Coronary artery (tissue), 2 donors: Measurements from ENCODE around the gene SLC25A29.
"Not testable (repeated sequence)": the region's sequence is repeated elsewhere in the genome, so short reads cannot be mapped to it uniquely, and the experiment has no call there.

ENCODE experiments used
- DNase-seq: peaks from one replicate; pipeline ENCODE4 v3.0.0-alpha.2; 2017; ENCODE audit warnings: low spot score
- H3K27ac ChIP-seq, 2 donors: fragments of 200-600 bp; sonication (generic); one replicate each; pipeline ENCODE4 v1.5.1; 2016 to 2019
- H3K4me3 ChIP-seq: fragments of 200-600 bp; sonication (generic); 2 replicates; pipeline ENCODE4 v1.5.1; 2016; ENCODE audit warnings: mild to moderate bottlenecking, moderate library complexity
- TF ChIP-seq, protein P1 (sequence below): fragments of 200-600 bp; sonication (generic); IDR thresholded peaks from one replicate; pipeline ENCODE4 v1.5.1; 2019; ENCODE audit warnings: antibody characterized with exemption

Gene SLC25A29

DNA sequence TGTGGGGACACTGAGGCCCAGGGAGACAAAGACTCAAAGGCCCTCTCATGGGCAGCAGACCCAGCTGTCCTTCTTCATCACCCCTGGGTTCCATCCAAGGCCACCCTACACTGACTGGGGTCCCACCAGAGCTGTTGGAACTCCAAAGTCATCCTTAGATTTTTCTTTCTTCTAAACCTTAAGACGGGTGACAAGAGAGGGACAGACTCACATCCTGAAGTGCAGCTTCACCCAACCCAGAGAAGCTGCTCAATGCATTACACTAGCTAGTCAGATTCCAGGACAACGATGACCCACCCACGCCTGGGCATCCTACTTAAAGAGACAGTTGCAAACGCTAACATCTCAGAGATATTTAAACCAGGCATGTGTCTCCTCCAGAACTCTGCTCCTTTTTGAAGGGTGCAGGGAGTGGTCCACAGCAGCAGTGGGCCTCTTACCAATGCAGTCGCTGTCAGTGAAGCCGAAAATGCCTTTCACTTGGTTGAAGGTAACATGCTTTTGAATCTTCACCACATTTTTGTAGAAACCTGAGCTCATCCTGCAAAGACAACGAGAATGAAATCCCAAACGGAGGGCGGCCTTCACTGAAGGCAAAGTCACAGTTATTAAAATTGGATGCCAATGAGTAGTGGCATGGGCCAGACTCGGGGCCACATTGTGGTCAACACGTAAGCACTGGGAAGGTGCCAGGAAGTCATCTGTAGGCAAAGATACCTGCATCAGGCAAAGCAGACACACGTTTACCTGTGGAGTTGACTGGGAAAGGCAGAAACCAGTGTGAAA is 40.3 kb upstream of the SLC25A29 start:
- H3K27ac ChIP-seq, result no peak overlapping the region
- DNase-seq, result no peak

DNA sequence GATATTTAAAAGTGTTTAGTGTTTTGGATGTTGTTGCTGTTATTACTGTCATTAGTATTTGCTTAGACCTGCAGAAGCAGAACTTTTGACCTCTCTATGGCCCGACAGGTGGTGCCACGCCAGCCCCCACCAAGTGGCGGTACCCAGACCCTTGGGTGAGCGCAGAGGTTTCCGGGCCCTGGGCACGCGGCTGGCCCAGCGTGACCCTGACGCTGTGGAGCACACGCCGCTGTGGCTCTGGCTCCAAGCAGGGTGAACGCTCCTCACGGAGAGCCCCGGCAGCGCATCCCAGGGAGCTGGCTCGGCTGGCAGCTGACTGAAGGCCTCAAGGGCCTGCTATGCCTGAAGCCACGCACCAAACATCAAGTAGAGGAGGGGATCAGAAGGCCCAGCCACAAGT is 39.5 kb upstream of the SLC25A29 start:
- no peak for DNase-seq
- H3K4me3 ChIP-seq, result no peak overlapping the region
- TF ChIP-seq, protein P1, sequence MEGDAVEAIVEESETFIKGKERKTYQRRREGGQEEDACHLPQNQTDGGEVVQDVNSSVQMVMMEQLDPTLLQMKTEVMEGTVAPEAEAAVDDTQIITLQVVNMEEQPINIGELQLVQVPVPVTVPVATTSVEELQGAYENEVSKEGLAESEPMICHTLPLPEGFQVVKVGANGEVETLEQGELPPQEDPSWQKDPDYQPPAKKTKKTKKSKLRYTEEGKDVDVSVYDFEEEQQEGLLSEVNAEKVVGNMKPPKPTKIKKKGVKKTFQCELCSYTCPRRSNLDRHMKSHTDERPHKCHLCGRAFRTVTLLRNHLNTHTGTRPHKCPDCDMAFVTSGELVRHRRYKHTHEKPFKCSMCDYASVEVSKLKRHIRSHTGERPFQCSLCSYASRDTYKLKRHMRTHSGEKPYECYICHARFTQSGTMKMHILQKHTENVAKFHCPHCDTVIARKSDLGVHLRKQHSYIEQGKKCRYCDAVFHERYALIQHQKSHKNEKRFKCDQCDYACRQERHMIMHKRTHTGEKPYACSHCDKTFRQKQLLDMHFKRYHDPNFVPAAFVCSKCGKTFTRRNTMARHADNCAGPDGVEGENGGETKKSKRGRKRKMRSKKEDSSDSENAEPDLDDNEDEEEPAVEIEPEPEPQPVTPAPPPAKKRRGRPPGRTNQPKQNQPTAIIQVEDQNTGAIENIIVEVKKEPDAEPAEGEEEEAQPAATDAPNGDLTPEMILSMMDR, result no peak
- no peak overlapping the region for H3K27ac ChIP-seq

More for the DNA sequence above, 40.3 kb upstream of the SLC25A29 start:
- TF ChIP-seq, protein P1, result no peak
- H3K4me3 ChIP-seq, result no peak overlapping the region

DNA sequence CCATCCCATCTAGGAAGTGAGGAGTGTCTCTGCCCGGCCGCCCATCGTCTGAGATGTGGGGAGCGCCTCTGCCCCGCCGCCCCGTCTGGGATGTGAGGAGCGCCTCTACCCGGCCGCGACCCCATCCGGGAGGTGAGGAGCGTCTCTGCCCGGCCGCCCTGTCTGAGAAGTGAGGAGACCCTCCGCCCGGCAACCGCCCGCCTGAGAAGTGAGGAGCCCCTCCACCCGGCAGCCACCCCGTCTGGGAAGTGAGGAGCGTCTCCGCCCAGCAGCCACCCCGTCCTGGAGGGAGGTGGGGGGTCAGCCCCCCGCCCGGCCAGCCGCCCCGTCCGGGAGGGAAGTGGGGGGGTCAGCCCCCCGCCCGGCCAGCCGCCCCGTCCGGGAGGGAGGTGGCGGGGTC is 38.4 kb upstream of the SLC25A29 start:
- not testable (repeated sequence) for DNase-seq, H3K27ac ChIP-seq, H3K4me3 ChIP-seq

DNA sequence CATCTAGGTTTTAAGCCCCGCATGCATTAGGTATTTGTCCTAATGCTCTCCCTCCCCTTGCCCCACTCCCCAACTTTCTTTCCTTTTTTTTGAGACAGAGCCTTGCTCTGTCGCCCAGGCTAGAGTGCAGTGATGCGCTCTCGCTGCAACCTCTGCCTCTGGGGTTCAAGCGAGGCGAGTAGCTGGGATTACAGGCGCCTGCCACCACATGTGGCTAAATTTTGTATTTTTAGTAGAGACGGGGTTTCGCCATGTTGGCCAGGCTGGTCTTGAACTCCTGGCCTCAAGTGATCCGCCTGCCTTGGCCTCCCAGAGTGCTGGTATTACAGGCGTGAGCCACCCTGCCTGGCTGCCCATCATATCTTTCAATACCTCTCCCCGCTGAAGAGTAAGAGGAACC is 36.6 kb upstream of the SLC25A29 start:
- not testable (repeated sequence) for DNase-seq, H3K27ac ChIP-seq, H3K4me3 ChIP-seq

DNA sequence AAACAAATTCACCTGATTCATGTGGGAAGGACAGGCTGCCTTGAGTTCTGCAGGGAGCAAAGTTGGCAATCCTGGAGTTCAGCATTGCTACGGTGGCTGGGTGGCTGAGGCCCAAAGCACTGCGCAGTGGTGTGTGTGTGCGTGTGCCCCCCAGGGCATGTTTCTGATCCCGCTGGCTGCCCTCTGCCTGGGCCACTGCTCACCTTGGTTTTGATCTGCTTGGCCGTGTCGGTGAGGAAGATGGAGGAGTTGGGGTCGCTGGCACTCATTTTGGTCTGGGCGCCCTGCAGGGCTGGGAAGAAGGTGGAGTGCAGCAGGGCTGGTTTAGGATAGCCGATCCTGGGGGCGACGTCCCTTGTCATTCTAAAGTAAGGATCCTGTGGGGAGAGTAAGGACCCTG is 36.0 kb upstream of the SLC25A29 start:
- peak; percentile 64 for DNase-seq
- TF ChIP-seq, protein P1, result no peak
- H3K4me3 ChIP-seq, result no peak overlapping the region
- peak overlapping the region; percentile 47 to 83 for H3K27ac ChIP-seq

DNA sequence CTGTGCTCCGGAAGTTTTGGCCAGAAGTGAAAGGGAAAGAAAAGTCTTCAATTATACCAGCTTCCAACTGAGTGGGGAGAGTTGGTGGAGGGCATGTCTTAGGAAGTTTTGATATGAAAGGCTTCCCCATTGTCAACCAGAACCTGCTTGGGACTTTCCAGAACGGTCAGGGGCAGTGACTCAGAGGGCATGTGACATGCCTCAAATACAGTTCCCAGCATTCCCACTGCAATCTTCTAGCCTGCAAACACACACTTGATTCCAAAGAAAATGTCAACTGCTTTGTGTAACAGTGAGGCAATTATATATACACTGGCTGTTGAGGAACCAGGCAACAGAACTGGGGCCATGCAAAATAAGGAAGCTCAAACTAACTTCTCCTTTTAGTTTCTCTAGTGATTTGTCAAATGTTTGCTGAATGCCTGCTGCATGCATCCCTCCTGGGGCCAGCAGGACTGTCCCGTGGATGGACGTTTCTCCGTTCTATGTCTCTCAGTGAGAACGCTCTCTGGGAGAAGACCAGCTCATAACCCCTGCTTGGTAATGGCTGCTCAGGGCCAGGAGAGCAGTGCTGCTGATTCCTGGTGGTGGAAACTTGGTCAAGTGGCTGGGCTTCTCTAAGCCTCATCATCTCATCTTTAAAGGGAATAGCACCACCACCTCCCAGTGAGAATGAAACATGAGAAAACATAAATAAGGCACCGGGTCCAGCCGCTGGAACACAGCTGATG is 35.2 kb upstream of the SLC25A29 start:
- Histone ChIP-seq H3K4me3 (peak overlapping the region; percentile 16), H3K27ac (peak overlapping the region; percentile 80 to 83)
- DNase-seq, result peak; percentile 77
- TF ChIP-seq, protein P1, result no peak

DNA sequence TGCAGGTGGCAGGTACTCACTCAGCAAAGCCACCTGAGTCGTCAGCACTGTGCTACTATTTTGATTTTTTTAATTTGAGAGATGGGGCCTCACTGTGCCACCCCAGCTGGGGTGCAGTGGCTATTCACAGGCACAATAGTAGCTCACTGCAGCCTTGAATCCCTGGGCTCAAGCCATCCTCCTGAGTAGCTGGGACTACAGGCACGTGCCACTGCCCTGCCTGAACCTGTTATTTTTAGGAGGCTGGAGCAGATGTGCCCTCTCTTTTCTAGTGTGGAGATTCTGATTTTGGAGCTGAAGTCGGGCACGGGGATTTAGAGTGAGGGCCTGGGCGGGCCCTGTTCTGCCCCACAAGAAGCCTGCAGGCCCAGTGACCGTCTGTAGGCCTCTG is 34.2 kb upstream of the SLC25A29 start:
- TF ChIP-seq, protein P1, result no peak
- Histone ChIP-seq H3K27ac (peak overlapping the region; percentile 28 to 83), H3K4me3 (no peak overlapping the region)
- DNase-seq, result no peak
